Right atrium auricular region (tissue), 2 donors: ENCODE data around the gene GRHL3. TPM values are rescaled to one million over a fixed set of nuclear protein-coding genes. Genes with fewer than 3 reads are reported as not detected.

ENCODE experiments used
- DNase-seq: peaks from one replicate; pipeline ENCODE4 v3.0.0-alpha.2; 2019; ENCODE audit warnings: low spot score
- H3K27ac ChIP-seq, 2 donors: fragments of 200-600 bp; sonication (generic); 1 replicate in 1 of 2; 2 replicates in 1 of 2; pipeline ENCODE4 v1.5.1; 2016 to 2019
- H3K27me3 ChIP-seq, 2 donors: fragments of 200-600 bp; sonication (generic); one replicate each; pipeline versions ENCODE4 v1.5.1 to v1.6.0; 2017 to 2019
- H3K36me3 ChIP-seq: fragments of 200-600 bp; sonication (generic); one replicate; pipeline ENCODE4 v1.5.1; 2016
- H3K4me1 ChIP-seq, 2 donors: fragments of 200-600 bp; sonication (generic); one replicate each; pipeline versions ENCODE4 v1.5.1 to v1.6.0; 2017 to 2019
- H3K4me3 ChIP-seq, 2 donors: fragments of 200-600 bp; sonication (generic); 1 replicate in 1 of 2; 2 replicates in 1 of 2; pipeline ENCODE4 v1.5.1; 2017 to 2019; ENCODE audit warnings: mild to moderate bottlenecking in 1 of 2, moderate library complexity in 1 of 2
- H3K9me3 ChIP-seq, 2 donors: fragments of 200-600 bp; sonication (generic); one replicate each; pipeline ENCODE4 v1.5.1; 2019
- total RNA-seq, 2 donors: library from RNA; depleted of rRNA; stranded (reverse); fragments of >200 nt; gene quantifications; one replicate each; pipeline ENCODE4 v1.1.0, GENCODE V29; 2016
- TF ChIP-seq, protein P1 (sequence below), 2 donors: fragments of 200-600 bp; sonication (generic); IDR thresholded peaks; one replicate each; pipeline ENCODE4 v1.5.1; 2019; ENCODE audit warnings: antibody characterized with exemption in 2 of 2

GRHL3 gene
- total RNA-seq, 2 donors from 2014 or later: 0.24 TPM; not detected in 1

DNA sequence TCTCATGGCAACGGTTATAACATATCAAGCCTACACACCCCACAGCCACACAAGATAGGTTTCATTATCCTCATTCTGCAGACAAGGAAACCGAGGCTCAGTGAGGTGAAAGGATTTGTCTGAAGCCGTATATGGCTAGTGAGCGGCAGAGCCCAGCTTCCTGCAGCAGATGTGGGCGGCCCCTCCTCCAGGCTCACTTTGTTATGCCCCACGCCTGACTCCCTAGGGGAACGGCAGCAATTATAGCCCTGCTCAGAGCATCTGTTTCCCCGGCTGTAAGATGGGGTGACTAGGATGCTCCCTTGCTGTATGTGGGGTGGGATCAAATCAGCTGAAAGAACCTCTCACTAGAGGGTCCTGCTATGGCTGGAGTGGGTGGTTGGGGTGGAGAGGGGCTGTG is 22.1 kb downstream of the GRHL3 start:
- DNase-seq: no peak
- Histone ChIP-seq H3K27me3 (no peaks in the 10 kb centered on the region), H3K9me3 (no peaks in the 10 kb centered on the region), H3K27ac (no peak overlapping the region), H3K4me3 (no peak overlapping the region), H3K4me1 (no peaks in the 10 kb centered on the region), H3K36me3 (no peaks in the 10 kb centered on the region)
- TF ChIP-seq, protein P1, sequence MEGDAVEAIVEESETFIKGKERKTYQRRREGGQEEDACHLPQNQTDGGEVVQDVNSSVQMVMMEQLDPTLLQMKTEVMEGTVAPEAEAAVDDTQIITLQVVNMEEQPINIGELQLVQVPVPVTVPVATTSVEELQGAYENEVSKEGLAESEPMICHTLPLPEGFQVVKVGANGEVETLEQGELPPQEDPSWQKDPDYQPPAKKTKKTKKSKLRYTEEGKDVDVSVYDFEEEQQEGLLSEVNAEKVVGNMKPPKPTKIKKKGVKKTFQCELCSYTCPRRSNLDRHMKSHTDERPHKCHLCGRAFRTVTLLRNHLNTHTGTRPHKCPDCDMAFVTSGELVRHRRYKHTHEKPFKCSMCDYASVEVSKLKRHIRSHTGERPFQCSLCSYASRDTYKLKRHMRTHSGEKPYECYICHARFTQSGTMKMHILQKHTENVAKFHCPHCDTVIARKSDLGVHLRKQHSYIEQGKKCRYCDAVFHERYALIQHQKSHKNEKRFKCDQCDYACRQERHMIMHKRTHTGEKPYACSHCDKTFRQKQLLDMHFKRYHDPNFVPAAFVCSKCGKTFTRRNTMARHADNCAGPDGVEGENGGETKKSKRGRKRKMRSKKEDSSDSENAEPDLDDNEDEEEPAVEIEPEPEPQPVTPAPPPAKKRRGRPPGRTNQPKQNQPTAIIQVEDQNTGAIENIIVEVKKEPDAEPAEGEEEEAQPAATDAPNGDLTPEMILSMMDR (IDR thresholded peaks at IDR 0.05): no peak

GRCh38 chr1:24343412-24344089 is 24.4 kb downstream of the GRHL3 start:
- no peak for DNase-seq
- no peaks in the 10 kb centered on the region for H3K36me3 ChIP-seq
- H3K27ac ChIP-seq: no peak overlapping the region
- no peaks in the 10 kb centered on the region for H3K4me1 ChIP-seq
- TF ChIP-seq, protein P1 (IDR thresholded peaks at IDR 0.05): no peak
- no peaks in the 10 kb centered on the region for H3K9me3 ChIP-seq
- no peak overlapping the region for H3K4me3 ChIP-seq
- H3K27me3 ChIP-seq: no peaks in the 10 kb centered on the region

GRCh38 chr1:24344090-24344742 is 25.1 kb downstream of the GRHL3 start:
- Histone ChIP-seq H3K9me3 (no peaks in the 10 kb centered on the region), H3K4me1 (no peaks in the 10 kb centered on the region), H3K27ac (no peak overlapping the region), H3K4me3 (no peak overlapping the region), H3K36me3 (no peaks in the 10 kb centered on the region), H3K27me3 (no peaks in the 10 kb centered on the region)
- DNase-seq: no peak
- TF ChIP-seq, protein P1 (IDR thresholded peaks at IDR 0.05): no peak

DNA sequence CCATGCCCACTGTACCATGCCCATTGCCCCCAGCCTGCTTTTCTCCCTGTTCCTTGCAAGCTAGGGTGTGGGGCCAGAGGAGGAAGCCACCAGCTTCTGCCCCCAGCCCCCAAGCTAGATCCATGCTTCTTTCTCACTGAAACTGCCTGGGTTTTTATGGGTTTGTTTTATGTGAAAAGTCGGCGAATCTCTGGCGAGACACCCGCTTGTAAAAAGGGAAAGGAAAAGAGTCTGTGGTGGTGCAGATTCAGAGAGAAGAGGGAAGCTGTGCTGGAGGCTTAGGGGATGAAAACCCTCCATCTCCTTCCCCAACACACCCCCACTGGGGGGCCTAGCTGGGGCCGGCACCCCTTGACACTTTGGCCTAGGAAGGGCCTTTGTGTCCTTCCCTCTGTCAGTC is 26.2 kb downstream of the GRHL3 start:
- DNase-seq: no peak
- TF ChIP-seq, protein P1 (IDR thresholded peaks at IDR 0.05): no peak
- H3K27me3 ChIP-seq: no peaks in the 10 kb centered on the region
- H3K4me3 ChIP-seq: no peak overlapping the region
- no peak overlapping the region for H3K27ac ChIP-seq
- no peaks in the 10 kb centered on the region for H3K4me1 ChIP-seq
- H3K36me3 ChIP-seq: no peaks in the 10 kb centered on the region
- no peaks in the 10 kb centered on the region for H3K9me3 ChIP-seq

- Histone ChIP-seq H3K36me3 (no peaks in the 10 kb centered on the region), H3K4me3 (no peak overlapping the region), H3K27me3 (no peaks in the 10 kb centered on the region), H3K9me3 (no peaks in the 10 kb centered on the region), H3K4me1 (peaks cover 0 to 10% of the 10 kb centered on the region in 2 donors), H3K27ac (no peak overlapping the region)
- DNase-seq: no peak
- TF ChIP-seq, protein P1 (IDR thresholded peaks at IDR 0.05): no peak
Measured at GRCh38 chr1:24347159-24347934, 28.2 kb downstream of the GRHL3 start.
